ENCODE measurements around the gene CRY2.

The CRY2 gene

DNA sequence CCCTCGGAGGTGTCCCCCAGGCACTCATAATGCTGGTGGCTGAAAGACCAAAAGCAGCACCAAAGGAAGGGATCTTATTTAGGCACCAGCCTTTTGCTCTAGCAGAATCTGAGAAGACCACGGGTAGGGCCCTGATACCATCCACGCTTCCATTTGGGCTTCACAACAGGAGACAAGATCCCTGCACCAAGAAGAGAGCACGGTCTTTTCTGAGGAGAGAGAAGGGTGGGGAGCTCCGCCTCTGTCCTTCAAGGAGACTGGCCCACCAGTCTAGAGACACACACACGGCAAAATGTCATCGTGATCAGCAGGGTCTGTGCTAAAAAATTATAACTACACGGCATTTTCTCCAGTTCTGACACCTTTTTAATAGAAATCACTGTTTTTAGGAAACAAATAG is 84.9 kb downstream of the CRY2 start:
- peaks cover 18% of the 10 kb centered on the region for H3K36me3 Mint-ChIP-seq (ENCODE audit: low read depth)
- DNase-seq (ENCODE audit: low spot score) = no peak
- H3K27me3 Mint-ChIP-seq (ENCODE audit: low read depth) = no peaks in the 10 kb centered on the region
- no peak overlapping the region for H3K4me3 Mint-ChIP-seq
- no peak overlapping the region for H3K27ac Mint-ChIP-seq
- no peaks in the 10 kb centered on the region for H3K9me3 Mint-ChIP-seq
- peaks cover 21% of the 10 kb centered on the region for H3K4me1 Mint-ChIP-seq (ENCODE audit: low read depth)
